Measurements from ENCODE around the gene CLNS1A.

DNA sequence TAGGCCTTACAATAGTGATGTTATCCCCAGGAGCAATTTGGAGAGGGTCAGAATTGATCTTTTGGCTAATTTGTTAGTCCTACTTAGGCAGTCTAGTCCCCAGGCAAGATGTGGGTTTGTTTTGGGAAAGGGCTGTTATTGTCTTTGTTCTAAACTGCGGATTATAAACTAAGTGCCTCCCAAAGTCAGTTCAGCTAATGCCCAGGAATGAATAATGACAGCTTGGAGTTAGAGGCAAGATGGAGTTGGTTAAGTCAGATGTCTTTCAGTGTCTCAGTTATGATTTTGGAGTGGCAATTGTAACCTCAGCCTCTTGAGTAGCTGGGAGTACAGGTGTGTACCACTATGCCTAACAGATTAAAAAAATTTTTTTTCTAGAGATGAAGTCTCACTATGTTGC, 7.3 kb upstream of the CLNS1A start:
- TF ChIP-seq, protein P1, sequence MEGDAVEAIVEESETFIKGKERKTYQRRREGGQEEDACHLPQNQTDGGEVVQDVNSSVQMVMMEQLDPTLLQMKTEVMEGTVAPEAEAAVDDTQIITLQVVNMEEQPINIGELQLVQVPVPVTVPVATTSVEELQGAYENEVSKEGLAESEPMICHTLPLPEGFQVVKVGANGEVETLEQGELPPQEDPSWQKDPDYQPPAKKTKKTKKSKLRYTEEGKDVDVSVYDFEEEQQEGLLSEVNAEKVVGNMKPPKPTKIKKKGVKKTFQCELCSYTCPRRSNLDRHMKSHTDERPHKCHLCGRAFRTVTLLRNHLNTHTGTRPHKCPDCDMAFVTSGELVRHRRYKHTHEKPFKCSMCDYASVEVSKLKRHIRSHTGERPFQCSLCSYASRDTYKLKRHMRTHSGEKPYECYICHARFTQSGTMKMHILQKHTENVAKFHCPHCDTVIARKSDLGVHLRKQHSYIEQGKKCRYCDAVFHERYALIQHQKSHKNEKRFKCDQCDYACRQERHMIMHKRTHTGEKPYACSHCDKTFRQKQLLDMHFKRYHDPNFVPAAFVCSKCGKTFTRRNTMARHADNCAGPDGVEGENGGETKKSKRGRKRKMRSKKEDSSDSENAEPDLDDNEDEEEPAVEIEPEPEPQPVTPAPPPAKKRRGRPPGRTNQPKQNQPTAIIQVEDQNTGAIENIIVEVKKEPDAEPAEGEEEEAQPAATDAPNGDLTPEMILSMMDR (optimal IDR thresholded peaks at IDR 0.05 in 1 of 3, IDR thresholded peaks at IDR 0.05 in 1 of 3, conservative IDR thresholded peaks at IDR 0.05 in 1 of 3; ENCODE audit: extremely low read depth in 1 of 3, insufficient read depth in 2 of 3, low read length in 3 of 3) = no peak
- TF ChIP-seq EZH2 (IDR thresholded peaks at IDR 0.05; ENCODE audit: low read length) = no peak

Data from keratinocyte (primary cell).